Middle frontal gyrus (tissue), 1 donor: Measurements from ENCODE around the gene OTOGL.
"Not testable (repeated sequence)": the region's sequence is repeated elsewhere in the genome, so short reads cannot be mapped to it uniquely, and the experiment has no call there.

Source experiments
- DNase-seq: peaks from one replicate; pipeline ENCODE4 v3.0.0-alpha.2; 2015; ENCODE audit warnings: low spot score; ENCODE audit errors: extremely low spot score

Gene OTOGL

DNA sequence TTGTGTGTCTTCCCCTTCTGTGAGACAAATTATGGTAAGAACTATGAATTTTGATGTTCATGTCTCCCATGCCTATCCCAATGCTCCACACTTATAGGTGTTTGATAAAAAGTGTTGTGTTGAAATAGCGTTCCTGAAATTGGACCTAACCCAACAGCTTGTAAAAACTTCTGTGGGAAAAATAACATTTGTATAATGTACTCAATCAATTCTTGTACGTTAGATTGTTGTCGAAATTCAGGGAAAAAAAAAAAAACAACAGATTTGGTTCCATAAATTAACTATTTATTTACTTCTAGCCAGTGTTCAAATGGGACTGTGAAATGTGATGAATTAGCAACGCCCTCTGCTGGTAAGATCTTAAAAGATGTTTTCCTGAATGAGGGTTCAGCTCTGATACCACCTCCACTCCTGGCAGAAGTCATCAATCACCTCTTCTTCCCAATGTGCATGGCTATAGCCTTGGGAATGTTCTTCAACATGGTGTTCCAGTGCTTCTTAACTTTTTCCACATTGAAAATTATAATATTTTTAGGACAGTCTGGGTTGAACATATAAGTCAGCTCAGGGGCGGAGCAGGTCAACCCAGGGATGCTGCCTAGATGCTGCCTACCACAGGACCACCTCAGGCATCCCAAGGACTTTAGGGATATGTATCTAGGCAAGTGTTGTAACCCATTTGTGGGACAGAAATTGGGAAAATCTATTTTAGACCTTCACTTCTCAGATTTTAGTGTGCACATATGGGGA lies 170.6 kb downstream of the OTOGL start:
- DNase-seq = peak; percentile 27

- DNase-seq = no peak
Measured at GRCh38 chr12:80271780-80272179, 172.4 kb downstream of the OTOGL start.

DNA sequence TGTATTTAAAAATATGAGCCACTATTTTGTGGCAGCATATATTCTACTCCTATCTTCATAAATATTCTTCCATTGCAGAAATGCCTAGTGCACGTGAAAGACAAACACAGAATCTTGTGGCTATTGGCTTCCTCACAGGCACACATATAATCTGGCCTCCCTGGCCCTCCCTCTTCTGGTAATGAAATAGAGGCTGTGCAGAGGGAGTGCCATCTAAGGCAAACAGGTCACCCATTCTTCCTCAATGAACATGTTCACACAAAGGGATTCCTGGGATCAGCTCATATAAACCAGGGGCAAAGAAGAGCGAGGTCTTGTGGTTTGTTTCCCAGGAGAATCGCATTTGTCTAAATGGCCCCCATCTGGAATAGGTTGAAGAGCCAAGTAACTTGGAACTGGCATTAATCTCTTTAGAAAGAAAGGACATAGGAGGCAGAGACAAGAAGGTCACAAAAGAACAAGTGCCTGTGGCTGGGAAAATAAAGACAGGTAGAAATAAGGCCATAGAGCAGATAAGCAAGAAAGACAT lies 173.1 kb downstream of the OTOGL start:
- no peak for DNase-seq

GRCh38 chr12:80273144-80273543 lies 173.8 kb downstream of the OTOGL start:
- no peak for DNase-seq

DNA sequence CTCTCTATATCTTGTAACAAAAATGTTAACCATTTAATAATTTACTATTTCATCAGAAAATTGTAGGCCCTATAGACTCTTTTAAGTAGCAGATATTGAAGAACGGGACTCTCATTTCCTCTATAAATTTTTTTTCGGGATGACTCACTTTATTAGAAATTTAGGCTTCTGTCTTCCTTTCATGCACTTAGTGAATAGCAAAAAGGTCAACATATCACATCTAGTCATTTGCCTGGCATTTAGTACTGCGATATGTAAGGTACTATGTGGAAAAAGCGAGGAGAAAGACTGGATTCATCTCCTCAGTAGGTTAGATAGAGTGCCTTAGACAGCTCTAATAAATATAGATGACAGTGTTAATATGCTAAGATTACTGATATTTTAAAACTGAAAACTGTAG lies 178.4 kb downstream of the OTOGL start:
- DNase-seq = no peak

DNA sequence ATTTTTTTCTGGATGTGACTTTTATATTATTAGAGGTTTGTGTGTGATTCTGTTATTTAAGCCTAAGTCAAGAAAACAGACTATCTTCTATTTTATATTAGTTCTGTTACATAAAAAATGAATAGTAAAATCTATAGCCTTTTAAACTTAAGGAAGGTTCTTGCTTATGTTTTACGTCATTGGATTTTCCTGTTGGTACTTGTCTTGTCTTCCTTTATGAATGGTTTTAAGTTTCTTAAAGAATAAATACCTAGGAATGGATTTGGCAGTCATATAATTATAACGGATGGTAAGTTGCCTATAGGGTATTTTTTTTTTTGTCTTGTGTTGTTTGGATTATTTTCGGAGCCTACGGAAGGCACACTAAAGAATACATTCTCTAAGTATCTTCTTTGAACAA lies 182.9 kb downstream of the OTOGL start:
- no peak for DNase-seq

DNA sequence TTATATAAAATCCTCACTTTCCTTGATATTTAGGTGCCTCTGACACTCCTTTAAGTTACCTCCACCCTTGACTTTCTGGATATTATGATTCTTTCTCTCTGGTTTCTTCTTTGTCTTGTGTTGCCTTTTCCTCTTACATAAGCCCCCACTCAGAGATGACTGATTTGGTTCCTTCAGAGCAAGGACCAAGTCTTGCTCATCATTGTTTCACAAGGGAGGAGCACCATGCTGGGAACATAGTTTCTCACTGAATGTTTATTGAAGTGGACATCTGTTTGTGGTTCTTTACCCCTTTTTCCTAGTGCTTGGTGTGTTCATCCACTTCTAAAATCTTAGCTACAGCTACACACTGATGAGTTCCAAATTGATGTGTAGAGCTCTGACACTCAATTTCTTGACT lies 183.4 kb downstream of the OTOGL start:
- no peak for DNase-seq

- DNase-seq = no peak
Measured at GRCh38 chr12:80291108-80291754, 191.9 kb downstream of the OTOGL start.

DNA sequence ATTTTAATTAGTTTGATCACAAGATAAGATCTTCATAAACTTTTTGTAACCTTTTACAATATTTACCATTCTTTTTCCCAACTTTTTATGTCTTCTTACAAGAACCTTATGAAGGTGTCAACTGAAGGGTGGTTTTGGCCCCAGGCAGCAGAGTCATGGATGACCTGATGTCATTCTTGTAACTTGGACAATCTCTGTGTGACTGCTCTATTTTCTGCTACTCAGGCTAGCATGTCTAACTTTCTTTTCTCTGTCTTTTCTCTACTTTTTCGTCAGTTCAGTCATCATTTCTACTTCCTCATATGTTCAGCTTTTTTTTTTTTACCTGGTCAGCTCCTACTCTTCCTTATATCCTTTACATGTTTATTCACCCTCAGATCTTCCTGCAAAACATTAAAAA lies 194.0 kb downstream of the OTOGL start:
- DNase-seq = no peak

GRCh38 chr12:80293759-80294158 lies 194.4 kb downstream of the OTOGL start:
- DNase-seq = no peak

DNA sequence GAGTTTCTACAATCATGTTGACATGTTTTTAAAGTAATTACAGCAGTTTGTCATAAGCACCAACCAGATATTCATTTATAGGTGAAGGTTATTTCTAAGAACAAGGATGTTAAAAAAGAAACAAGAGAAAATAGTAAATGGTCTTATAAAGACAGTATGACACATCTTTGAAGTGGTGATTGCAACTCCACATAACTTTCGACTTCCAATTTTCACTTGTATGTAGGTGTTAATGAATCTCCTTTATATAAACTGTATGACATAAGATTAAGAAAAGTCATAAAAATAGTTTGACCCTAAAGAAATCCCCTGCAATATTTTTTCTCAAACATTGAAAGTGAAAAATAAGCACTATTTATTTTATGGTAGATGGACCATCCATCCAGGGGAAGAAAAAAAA lies 199.9 kb downstream of the OTOGL start:
- DNase-seq = no peak

DNA sequence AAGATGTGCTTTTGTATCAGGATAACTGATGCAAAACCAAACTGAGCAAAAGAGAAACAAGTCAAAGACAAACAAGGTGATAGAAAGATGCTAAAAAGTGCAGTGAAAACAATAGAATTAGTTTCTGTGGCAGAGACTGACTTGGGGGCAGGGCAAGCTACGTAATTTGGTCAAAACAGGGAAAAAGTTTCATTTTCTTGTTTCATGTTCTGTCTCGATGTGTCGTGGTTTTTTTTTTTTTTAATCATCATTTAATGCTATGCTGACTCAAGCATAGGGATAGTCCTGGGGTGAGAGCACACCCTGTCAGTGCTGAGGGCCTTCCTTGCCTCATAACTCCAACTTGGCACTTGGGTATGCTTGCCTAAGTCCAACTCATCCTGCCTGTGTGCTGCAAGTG lies 200.6 kb downstream of the OTOGL start:
- no peak for DNase-seq

DNA sequence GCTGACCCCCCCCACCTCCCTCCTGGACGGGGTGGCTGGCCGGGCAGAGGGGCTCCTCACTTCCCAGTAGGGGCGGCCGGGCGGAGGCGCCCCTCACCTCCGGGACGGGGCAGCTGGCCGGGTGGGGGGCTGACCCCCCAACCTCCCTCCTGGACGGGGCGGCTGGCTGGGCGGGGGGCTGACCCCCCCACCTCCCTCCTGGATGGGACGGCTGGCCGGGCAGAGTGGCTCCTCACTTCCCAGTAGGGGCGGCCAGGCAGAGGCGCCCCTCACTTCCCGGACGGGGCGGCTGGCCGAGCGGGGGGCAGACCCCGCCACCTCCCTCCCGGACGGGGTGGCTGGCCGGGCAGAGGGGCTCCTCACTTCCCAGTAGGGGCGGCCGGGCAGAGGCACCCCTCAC lies 208.1 kb downstream of the OTOGL start:
- DNase-seq = not testable (repeated sequence)

DNA sequence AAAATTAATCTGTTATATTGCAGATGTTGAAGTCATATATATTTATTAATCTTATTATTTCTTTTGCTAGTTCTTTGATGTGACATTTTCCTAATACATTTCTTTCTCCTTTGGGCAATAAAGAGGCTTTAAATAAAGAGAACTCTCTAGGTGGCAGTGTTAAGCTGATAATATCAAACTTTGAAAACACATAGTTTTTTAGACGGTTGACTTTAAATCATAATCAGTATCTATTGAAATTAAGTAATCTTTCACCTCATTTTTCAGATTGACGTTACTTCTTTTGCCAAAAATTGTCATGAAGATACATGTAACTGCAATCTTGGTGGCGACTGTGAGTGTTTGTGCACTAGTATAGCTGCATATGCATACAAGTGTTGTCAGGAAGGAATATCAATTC lies 213.9 kb downstream of the OTOGL start:
- DNase-seq = no peak

- DNase-seq = no peak
Measured at GRCh38 chr12:80314741-80315140, 215.4 kb downstream of the OTOGL start.

DNA sequence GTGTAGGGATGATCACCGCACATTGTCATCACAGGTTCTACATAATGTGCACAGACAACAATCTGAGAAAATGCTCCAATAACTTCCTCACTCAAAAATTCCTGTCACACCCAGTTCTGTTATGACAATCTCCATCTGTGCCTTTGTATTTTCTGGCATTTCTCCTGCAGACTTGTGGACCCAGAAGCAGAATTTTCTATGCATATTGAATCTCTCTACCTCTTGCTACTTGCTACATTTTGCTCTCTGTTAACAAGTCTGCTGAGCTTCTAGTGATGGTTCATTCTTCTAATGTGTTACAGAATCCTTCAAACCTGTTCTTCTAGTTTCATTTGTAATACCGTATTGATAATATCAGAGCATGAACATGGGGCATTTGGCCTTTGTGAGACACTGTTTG lies 216.9 kb downstream of the OTOGL start:
- peak; percentile 12 for DNase-seq

DNA sequence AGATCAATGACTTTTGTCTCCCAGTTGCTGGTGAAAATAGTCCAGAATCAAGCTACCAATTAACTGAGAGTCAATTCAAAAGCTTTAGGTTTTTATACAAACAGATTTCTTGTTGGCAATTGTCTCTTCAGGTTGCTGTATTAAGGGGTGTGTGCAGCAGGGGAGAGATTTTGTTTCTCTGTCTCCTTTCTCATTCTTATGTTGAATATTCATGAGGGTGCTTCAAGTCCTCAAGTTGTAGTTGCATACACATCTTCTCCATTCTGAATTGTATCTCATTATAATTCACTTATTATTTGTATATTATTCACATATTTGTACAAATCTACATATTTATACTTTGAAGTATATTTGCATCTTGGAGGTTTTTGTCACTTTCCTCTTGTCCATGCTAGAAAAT lies 218.0 kb downstream of the OTOGL start:
- no peak for DNase-seq

GRCh38 chr12:80317899-80318298 lies 218.6 kb downstream of the OTOGL start:
- DNase-seq = no peak

GRCh38 chr12:80320121-80320678 lies 220.9 kb downstream of the OTOGL start:
- DNase-seq = no peak

GRCh38 chr12:80321653-80322052 lies 222.3 kb downstream of the OTOGL start:
- DNase-seq = no peak

- DNase-seq = no peak
Measured at GRCh38 chr12:80325167-80325959, 226.0 kb downstream of the OTOGL start.

DNA sequence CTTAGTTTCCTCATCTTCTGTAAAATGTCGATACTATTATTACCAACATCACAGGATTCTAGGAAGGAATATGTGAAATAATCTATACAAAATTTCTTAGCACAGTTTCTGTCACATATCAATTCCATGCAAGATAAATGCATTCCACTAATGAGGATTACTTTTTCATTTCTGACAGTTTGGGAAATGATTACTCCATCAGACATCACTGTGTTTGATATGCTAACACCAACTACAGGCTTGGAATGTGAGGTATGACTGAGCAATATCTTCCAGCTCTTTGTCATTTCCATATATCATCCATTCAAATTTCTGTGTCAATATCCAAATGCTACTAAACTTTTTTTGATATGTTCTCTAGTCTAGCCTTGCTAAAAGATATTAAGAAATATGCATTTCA lies 233.5 kb downstream of the OTOGL start:
- no peak for DNase-seq
